GM21526 (cell line): ENCODE results near the gene COPS6.
A peak's percentile ranks its signal among the peaks of the same experiment; 100 is the strongest.

Source experiments
- ATAC-seq: cut with Tn5 transposase; IDR thresholded peaks from one replicate; pipeline ENCODE4 v1.9.1; 2021; ENCODE audit warnings: moderate library complexity; ENCODE audit not compliant: unreplicated experiment, low FRiP score

Gene COPS6

DNA sequence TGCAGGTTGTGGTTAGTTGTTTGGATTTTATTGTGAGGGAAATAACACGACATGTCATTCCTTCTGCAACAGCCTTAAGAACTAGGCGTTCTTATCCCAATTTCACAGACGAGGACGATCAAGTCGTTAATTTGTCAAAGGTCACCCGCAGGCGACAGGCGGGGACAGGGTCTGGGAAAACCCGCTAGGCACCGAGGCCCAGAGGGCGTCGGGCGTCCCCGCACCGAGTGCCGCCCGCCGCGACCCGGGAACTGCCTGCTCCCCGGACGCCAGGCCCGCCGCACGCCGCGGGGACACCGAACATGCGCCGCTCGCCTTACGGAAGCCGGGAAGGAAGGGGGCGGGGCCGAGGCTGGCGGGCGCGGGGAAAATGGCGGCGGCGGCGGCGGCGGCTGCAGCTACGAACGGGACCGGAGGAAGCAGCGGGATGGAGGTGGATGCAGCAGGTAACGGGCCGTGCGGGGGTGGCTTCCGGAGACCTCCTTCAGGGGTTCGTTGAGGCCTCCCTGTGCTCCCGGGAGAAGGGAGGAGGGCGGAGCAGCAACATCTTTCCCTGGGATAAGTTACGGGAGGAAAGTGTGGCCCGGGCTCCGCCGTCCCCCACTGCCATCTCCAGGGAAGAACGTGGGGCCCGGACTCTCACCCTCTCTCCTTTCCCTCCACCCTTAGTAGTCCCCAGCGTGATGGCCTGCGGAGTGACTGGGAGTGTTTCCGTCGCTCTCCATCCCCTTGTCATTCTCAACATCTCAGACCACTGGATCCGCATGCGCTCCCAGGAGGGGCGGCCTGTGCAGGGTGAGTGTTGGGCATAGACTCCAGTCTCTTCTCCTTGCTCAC is at the start of gene COPS6:
Gene COPS6, plus strand, starts transcription at position 349 of the 837 bp plus-strand sequence. Its CDS starts 22 bp downstream, at position 371.
- ATAC-seq = no peak

GRCh38 chr7:100040575-100040974 is 48.2 kb upstream of the COPS6 start:
- no peak for ATAC-seq

GRCh38 chr7:100044718-100045117 is 44.1 kb upstream of the COPS6 start:
- no peak for ATAC-seq

GRCh38 chr7:100048680-100049079 is 40.1 kb upstream of the COPS6 start:
- ATAC-seq = no peak

GRCh38 chr7:100049441-100050291 is 39.1 kb upstream of the COPS6 start, which contains the start of gene ZSCAN21:
ZSCAN21 (plus strand) TSS chr7:100049774; CDS start chr7:100057007, 7,233 bp downstream.
- peak; percentile 80 for ATAC-seq

GRCh38 chr7:100051611-100052010 is 37.2 kb upstream of the COPS6 start:
- ATAC-seq = no peak

DNA sequence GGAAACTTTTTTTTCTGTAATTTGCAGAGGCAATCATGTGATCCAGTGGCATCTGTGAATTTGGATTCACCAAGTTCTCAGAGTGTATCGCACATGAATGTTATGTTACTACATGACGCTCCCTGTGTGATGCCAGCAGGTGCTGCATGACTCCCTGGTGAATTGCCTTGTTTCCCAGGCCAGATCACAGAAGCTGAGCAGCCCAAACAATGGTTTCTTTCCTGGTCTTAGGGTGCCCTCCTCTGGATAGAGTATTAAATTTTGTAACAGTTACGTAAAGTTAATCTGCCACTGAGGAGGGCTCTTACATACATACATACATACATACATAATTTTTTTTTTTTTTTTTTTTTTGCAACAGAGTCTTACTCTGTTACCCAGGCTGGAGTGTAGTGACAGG is 35.6 kb upstream of the COPS6 start:
- no peak for ATAC-seq

DNA sequence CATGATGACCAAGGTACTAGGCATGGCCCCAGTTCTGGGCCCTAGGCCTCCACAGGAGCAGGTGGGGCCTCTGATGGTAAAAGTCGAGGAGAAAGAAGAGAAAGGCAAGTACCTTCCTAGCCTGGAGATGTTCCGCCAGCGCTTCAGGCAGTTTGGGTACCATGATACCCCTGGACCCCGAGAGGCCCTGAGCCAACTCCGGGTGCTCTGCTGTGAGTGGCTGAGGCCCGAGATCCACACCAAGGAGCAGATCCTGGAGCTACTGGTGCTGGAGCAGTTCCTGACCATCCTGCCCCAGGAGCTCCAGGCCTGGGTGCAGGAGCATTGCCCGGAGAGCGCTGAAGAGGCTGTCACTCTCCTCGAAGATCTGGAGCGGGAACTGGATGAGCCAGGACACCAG is 31.8 kb upstream of the COPS6 start:
- no peak for ATAC-seq

DNA sequence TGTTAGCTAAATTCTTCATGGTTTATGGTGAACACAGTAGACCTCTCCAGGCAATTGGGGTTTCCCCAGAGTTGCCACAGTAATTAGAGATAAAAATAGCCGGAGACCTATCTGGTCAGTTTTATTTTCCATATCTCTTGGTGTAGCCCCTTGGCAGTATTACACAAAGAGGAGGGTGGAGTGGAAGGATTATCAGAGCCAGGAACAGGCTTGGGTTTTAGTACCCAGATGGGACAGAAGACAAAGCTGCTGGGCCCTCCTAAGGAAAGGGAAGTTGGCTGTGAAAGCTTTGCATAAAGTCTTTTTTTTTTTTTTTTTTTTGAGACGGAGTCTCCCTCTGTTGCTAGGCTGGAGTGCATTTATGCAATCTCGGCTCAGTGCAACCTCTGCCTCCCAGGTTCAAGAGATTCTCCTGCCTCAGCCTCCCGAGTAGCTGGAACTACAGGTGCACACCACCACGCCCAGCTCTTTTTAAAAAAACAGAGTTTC is 29.5 kb upstream of the COPS6 start:
- no peak for ATAC-seq

DNA sequence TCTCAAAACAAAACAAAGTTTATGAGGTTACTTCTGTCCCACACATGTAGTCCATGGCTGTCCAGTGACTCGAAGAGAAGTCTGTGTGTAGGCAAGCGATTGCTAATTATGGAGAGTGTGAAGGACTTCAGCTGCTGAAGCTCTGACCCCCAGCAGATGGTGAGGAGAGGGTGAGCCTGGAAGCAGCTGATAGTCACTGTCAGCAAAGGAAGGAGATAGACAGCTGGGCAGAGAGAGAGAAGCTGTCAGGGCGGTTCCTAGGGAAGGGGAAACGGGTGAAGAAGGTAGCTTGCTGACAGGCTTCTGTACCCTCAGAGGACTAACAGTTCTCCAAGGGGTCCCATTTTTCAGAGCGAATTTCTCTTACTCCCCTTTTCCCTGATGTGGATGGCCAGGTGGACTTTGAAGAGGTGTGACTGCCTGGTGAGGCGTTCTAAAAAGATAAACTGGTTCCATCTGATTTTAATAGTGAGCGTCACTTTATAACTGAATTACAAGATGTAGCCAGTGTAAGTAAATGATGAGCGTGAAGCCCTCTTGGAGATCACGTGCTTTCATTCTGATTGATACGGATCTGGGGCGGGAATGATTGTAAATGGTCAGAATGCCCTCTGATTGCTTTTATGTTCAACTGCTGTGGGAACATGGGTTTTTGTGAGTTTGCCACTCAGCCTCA is 27.1 kb upstream of the COPS6 start:
- ATAC-seq = no peak

DNA sequence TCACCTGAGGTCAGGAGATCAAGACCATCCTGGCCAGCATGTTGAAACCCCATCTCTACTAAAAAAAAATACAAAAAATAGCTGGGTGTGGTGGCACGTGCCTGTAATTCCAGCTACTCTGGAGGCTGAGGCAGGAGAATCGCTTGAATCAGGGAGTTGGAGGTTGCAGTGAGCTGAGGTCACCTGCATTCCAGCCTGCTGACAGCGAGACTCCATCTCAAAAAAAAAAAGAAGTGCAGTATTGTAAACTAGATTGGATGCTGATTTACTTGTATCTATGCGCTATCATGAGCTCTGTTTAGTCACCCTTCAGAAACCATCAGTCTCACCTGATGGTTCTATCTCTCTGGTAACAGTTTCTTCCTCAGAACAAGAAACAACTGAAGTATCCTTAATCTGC is 25.4 kb upstream of the COPS6 start:
- ATAC-seq = no peak

- no peak for ATAC-seq
Measured at GRCh38 chr7:100064162-100064561, 24.6 kb upstream of the COPS6 start.

DNA sequence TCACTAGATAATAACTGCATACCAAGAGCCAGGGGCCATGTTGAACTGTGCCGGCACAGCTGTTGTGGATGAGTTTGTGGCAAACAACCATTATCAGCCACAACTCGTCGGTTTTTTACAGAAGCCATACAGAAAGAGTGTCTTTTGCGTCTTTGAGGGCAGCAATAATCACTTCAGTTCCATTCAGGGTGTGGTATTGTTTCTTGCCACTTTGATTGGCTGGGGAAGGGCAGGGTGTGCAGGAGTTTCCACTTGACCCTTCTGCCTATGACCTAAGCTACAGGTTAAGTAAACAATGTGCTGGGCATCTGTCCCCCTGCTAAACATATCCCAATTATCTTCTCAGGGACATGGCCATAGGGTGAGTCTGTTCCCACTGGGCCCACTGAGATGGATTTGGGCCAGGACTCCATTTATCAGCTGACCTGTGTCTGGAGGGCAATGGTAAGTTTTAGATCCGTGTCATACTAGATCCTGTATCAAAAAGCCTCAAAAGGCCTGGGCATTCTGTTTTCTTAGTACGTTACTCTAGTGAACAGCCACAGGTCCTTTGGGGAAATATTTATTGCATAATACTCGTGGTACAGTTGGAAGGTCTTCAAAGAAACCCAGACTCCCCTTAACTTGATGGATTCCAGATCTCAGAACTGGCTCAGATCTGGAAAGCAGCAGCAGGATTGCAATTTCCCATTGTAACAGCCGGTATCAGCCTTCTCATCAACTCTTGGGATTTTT is 23.1 kb upstream of the COPS6 start:
- no peak for ATAC-seq

DNA sequence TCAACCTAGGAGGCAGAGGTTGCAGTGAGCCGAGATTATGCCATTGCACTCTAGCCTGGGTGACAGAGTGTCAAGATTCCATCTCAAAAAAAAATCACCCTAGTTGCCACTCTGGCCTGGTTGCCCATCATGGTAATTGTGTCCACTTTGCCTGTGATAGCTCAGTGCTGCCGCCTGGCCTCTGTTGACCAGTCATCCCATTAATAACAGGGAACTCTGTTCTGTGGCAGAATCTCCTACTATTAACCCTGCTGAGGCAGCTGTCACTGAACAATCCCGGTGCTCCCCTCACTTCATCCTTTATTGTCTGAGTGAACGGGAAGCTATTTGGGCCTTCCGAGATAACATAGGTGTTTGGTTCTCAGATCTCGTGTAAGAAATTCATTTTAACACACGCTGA is 21.8 kb upstream of the COPS6 start:
- ATAC-seq = no peak

DNA sequence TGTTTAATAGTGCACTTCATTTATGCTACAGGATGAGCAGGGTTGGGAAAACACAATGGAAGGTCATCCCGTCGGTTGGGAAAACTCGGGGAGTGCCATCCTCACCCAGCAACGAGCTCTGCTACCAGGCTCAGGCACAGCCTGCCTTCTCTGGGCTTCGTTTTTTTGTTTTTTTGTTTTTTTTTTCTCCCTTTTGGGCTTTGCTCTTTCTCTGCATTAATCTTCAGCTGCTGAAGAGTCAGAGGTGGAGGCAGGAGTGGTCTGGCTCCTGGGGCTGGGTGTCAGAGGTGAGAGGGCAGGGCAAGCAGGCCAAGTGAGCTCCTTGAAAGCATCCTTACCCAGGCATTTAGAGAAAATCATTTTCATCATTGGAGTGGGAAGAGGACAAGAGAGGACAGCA is 18.8 kb upstream of the COPS6 start:
- ATAC-seq = no peak

- ATAC-seq = no peak
Measured at GRCh38 chr7:100071018-100071723, 17.6 kb upstream of the COPS6 start.

DNA sequence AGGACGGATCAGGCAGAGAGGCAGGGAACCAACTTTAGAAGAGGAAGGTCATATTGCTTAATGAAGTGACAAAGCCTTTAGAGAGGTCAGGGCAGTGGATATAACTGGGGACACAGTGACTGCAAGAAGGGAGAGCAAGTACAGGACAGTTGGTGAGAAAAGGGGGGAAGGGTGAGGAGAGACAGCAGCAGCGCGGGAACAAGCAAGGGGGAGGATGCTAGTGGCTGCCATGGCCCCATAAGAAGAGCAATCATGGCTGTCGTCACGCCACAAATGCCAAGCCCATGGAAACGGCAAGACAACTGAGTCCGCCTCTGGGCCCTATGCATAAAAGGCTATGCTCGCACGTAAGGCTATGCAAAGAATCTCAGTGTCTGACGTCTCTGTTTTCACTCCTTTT is 16.3 kb upstream of the COPS6 start:
- no peak for ATAC-seq

DNA sequence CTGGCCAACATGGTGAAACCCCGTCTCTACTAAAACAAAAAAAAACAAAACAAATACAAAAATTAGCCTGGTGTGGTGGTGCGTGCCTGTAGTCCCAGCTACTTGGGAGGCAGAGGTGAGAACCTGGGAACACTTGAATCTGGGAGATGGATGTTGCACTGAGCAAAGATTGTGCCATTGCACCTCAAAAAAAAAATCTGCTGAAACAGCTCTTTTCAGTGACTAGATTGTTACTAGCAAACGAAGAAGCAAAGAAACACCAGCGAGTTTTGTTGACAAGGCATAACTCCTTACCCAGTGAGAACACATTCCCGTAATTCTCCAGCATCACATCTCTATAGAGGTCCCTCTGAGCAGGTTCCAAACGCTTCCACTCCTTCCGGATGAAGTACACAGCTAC is 13.9 kb upstream of the COPS6 start:
- ATAC-seq = no peak

GRCh38 chr7:100075418-100075817 is 13.4 kb upstream of the COPS6 start:
- no peak for ATAC-seq

DNA sequence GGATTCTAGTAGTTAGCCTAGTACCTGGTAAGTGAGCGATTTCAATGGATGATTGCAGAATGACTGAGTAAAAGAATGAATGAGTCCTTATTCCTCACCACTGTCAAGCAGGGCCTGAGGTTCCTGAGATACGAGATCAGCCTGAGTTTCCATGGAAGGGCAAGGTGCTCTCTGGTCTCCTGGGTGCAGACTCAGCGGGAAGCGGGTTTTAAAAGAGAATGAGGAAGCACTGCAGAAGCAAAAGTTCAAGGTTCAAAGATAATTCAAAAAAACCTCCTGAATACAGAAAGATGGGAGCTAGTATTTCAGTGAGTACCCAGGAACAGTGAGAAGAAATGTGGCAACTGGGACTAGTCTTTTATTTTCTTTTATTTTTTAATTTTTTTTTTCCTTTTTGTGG is 11.6 kb upstream of the COPS6 start:
- ATAC-seq = no peak
